CD4-positive, alpha-beta T cell treated with Interferon alpha-2 for 1 hour (primary cell): Measurements from ENCODE around the gene MAP4K2.

Source experiments
- DNase-seq, 2 donors: peaks; one replicate each; pipeline ENCODE4 v3.0.0-alpha.2; 2020 to 2022

Gene MAP4K2

DNA sequence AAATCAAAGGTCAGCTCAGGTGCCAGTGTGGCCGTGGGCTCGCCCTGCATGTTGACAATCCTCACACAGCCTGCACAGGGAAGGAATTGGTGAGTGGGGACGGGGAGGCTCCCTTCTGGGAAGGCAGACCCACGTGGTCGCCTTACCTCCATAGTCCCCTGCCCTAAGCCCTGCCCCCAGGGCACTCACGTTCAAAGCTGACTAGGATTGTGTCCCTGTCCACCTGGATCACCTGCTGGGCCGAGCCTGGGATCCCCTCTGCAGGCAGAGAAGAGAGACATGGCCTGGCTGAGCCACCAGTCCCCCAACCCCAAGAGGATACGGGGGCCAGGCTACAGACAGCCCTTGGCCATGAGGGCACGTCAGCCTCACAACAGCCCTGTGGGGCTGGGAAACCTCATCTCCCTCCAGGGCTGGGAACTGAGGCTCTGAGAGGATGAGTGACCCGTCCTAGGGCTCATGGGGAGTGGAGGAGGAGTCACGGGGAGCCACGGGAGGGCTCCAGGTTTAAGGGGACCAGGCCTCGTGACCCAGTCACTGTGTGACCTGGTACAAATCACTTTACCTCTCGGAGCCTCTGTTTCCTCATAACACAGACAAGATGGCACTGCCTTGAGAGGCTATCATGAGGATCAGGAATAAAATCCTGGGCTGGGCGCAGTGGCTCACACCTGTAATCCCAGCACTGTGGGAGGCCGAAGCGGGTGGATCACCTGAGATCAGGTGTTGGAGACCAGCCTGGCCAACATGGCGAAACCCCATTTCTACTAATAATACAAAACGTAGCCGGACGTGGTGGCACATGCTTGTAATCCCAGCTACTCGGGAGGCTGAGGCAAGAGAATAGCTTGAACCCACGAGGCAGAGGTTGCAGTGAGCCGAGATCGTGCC is 12.6 kb downstream of the MAP4K2 start:
- no peak for DNase-seq

DNA sequence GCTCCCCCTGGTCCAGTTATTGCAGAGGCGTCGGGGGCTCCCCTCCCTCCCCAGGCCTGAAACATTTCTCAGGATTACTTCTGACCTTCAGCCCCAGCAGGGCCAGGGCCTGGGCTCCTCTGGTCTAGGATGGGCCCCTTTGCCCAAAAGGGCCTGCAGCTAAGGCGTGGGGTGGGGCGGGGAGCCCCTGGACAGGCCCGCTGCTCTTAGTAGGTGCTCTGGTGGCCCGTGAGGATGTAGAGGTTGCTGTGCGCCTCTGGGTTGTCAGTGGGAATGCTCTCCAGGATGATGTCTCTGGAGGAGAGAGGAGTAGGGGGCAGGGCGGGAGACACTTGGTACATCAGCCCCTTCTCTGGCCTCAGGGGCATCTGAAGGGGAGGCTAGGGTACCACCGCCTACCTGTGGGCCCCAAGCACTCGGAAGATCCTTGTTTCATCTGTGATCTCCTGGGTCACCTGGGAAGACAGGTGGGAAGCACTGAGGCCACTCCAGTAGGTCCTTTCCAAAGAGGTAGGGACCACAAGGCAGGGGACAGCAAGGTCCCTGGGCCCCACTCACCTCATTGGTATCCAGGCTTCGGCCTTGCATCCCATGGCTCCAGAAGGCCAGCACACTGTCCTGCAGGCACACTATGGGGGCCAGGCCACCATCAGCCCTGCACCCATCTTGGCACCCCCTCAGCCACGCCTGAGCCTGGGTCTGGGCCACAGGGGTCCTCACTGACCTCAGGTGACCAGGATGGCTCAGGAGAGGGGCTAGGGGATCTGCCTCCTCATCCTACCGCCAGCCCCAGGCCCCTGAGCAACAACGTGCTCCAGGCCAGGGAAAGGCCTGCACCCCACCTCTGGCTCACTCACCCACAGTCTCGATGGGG is 13.4 kb downstream of the MAP4K2 start:
- DNase-seq = no peak

DNA sequence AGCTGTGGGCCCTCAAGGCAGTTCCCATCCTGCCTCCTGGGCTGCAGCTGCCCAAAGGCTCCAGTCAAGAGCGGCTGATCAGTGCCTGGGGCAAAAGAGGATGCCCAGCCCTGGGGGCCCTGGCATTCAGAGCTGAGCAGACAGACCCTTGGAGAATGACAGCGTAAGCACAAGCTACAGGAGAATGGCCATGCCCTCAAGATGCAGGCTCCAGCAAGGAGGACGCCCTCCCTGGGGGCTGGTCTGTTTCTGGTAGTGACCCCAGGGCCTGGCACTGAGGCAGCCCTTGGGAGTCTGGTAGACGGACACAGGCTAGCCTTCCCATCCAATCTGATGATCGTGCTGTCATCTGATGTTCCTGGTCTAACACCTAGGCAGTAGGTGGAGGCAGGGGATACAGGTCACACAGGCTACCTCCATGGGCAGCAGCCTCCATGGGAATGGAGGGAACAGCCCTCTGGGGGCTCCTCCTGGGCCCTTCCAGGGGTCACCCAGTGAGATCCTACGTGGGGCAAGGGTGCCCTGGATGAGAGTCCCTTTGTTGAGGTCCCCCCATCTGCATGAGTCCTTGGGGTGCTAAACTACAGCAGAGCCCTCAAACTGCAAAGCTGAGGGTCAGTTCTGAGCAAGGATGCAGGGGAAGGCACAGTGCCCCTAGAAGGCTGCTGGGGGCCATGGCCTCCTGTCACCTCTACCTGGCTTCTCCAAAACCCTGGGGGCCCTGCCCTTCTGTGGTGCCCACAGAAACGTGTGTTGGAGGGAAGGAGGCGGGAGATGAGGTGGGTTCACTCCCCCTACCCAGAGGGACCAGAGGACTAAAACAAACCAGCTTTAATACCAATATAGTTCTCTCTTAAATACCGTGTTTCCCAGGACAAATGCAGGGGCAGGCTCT is 14.4 kb downstream of the MAP4K2 start:
- DNase-seq = no peak

DNA sequence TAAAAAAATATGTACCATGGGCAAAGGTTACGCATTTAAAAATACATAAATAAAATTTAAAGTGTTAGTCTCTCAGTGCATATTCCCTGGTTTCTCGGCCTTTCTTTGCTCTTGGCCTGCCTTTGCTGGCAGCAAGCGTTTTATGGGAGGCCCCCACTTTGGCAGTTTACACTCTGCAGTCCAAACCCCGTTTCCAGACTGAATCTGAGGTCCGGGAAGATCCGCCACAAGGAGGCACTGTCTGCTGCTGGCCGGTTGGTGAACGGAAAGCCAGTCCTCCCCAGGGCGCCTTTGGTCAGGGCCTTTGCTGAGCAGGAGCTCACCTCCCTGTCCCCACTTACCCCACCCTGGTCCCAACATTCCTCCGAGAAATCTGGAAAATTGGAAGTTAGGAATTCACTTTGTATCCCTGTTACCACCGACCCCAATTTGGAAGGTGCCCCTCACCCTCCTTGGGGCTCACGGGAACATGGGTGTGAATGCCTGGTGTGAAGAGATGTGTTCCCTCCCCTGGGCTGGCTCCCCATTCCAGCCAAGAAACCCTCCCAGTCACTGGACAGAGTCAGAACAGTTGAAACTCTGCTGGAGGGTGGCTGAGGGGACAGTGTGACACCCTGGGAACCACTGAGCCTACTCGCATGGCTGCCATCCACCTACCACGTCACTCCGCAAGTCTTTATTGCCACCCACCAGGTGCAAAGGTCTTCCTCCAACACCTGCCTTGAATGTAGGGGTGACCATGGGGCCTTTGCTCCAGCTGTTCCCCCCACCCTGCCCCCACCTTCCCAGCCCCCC is 15.3 kb downstream of the MAP4K2 start:
- DNase-seq = peak; percentile 60 to 72

DNA sequence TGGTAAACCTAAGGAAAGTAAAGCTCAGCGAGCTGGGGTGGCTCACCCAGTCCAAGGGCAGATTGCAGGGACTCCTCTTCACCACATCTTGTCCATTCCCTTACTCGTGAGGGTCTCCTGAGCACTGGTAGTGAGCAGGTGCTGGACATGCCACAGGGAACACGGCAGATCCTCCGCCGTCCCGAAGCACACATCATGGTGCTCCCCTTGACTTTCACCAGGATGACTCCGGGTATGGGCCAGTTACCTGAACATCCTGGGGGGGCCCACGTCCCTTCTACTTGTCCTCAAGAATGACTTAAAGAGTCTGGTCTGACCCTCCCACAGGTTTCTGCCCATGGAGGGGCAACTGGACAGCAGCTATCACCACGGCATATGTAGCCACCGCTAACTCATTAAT is 16.7 kb downstream of the MAP4K2 start:
- DNase-seq = no peak

DNA sequence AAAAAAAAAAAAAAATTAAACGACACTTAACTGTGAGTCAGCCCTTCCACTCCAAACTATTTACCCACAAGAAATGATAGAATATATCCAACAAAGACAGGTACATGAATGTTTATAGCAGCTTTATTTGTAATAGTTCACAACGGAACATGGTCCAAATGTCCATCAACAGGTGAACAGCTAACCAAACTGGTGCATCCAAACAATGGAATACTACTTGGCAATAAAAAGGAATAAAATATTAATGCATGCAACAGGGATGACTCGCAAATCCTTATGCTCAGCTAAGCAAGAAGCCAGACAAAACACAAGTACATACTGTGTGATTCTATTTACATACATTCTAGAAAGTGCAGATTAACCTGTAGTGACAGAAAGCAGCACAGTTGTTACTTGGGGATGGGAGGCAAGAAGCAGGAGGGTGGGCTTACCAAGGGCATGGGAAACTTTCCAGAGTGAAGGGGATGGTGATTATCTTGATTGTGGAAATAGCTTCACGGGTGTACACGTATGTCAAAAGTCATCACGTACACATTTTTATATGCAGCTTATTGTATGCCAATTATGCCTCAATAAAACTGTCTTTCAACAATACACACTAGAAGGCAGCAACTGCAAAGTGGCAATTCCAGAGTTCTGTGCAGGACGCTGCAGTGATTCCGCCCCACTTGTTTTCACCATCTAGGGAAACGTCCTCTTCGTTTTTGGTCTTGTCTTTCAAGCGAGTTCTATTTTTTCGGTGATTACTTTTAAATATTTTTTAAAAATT is 18.0 kb downstream of the MAP4K2 start:
- DNase-seq = no peak

DNA sequence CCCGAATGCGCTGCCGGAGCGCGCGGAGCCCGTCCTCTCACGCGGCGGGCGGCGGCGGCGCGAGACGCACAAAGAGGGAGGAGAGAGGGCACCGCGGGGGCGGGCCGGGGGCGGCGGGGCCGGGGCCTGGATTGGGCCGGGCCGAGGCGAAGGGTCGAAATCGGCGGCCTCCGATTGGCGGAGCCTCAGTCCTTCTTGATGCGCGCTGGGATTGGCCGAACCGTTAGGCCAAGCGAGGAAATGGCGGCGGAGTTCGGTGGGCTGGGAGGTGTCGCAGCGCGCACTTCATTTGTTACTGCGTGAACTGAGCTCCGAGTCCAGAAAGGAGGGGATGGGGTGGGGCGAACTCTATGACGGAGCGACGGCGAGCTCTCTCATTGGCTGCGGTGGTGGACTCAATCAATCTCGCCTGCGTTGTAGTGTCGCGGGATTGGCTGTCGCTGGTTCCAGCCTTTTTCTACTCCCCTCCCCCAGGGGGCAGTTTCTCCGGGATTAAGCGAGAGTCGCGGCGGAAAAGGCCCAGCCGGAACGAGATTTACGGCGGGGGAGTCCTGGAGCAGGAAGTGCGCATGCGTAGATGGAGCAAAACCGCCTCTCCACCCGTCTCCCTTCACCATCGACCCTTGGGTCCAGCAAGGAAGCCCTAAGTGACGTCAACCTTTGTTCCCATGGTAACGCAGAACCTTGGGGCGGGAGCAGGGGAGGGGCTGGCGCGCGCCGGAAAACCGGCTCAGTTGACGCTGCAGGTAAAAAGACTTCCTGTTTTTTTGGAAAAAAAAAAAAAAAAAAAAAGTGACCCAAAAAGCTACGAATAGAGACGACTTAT is 24.3 kb downstream of the MAP4K2 start, which contains the start of gene SF1:
Gene SF1, minus strand, starts transcription at position 70 of the 826 bp plus-strand sequence. CDS start 150 bp downstream, outside the sequence.
- DNase-seq = peak; percentile 100

DNA sequence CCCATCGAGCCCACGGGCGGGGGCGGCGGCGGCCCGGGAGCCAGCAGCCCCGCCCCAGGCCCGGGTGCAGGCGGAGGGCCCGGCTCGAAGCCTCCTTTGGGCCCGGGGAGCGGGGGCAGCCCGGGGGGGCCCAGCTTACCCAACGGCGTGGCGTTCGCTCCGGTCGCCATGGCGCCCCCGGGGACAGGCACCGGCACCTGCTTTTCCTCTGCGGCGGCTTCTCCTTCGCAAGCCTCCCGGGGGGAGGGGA is 24.9 kb downstream of the MAP4K2 start:
- no peak for DNase-seq

DNA sequence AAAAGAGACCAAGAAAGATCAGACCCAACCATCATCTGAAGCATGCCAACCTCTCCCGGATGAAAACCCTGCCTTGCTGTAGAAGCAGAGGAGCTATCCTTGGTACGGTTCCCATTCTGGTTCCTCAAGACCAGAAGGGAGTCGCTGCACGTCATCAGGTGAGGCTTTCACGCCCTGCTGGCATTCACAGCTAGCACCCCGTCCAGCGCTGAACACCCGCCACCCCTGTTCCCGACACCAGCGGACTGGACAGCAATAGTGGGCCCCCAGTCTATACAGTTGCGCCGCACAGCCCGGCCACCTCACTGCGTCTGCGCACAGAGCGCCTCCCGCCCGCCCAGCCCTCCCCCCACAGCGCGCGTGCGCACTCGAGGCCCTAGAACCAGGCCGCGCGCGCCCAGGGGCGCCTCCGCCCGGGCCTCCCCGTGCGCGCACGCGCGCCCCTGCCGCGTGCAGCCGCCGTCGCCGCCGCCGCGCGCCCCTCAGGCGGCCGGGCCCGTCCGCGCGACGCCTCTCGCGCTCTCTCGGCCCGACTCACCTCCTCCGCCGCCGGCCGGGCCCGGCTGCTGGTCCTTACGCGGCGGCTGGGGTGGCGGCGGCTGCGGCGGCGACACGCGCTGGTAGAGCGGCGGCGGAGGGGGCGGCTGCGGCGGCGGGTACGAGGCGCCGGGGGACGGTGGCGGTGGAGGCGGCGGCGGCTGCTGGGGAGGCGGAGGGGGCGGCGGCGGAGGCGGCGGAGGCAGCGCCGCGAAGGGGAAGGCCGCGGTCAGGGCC is 25.4 kb downstream of the MAP4K2 start:
- DNase-seq = peak; percentile 81 to 86

DNA sequence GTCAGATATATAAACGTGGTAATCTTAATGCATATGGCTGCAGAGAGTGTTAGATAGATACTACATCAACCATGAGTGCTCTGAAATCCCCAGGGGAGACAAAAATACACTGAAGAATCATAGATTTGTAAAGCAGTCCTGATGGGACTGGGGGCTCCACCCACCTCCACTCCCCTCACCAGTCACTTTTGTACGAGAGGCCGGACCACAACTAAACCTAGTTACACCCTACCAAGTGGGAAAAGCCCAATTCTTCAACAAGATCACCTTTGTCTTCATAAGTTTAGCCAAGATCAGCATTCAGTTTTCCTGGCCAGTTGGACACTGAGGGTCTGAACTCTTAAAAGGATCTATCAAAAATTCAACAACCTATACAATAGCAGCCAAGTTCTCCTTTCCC is 26.1 kb downstream of the MAP4K2 start:
- DNase-seq = no peak

DNA sequence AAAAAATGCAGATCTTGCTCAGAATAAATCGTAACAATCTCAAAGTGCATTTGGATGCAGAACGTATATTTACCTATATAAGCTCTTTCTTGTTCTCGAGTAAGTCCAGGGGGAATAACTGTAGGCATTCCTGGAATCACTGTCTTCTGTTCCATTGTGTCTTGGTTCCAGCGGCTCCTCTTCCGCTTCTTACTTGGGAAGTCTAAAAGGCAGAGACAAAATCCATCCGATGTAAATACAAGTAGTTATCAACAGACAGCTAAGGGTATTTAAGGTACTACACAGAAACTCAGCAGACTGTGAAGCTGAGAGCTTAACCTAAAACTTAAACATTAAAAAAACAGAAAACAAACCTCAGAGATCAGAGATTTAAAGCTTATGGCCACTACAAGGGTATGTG is 26.6 kb downstream of the MAP4K2 start:
- no peak for DNase-seq

DNA sequence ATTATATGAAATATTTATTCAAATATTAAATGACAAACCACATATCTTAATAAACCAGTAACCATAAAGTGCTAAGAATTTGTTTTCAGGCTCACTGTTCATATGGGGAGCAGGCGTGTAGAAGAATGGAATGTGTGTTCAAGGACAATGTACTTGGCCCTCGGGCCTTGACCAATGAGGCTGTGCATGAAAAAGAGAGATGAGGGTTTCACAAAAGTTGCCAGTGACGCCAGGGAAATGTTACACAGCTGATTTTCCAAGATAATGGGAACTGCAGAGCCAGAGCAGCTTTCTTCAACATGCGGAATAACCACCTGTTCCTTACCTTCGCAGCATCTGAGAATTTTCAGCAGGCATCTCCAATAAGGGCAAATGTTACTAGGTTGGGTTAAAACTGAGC is 28.9 kb downstream of the MAP4K2 start:
- DNase-seq = no peak

DNA sequence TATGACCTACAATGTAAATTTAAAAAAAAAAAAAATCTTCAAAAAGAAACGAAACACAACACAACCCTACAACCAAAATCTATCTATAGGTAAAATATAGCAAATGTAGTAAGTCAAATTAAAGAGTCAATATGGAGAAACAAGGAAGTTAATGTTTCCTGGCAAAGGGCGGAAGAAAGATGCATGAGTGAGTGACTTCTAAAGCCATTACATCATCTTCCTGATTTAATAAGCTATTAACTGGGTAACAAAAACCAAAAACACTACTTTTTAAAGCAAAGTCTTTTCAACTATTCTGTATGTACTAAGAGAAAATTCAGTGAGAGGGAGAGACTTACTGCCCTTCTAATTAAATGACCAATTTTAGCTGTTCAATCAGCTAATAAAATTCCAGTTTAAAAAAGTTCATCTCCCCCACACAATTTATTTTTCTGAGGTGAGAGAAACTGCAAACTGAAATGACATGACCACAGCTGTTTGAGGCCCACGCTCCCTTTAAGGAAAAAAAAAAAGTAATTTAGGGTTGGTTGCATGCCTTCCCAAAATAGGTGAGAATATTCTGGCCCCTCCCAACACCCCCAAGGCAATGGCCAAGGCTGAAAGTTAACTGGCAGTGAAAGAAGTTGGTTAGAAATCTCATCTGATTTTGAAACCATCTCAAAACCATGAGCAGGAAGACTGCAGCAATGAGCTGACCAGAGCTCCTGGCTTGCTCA is 30.6 kb downstream of the MAP4K2 start:
- peak in 1 of 2 donors; percentile 34 for DNase-seq

DNA sequence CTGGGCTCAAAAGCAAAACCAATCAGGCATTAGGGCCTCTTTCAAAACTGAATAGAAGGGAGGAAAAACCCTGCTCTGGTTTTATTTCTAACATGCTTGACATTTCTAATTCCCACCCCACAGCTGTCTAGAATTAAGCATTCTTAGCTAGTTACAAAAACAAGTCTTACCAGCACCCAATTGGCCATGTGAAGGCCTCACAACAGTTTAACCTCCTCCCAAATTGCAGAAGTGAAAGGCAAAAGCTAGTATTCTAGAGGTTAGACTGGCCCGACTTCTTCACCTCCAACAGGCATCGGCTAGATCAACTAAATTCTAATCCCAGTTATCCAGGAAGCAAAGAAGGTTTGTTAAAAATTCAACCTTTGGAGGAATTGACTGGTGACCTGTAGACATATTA is 31.2 kb downstream of the MAP4K2 start:
- peak in 1 of 2 donors; percentile 29 for DNase-seq

DNA sequence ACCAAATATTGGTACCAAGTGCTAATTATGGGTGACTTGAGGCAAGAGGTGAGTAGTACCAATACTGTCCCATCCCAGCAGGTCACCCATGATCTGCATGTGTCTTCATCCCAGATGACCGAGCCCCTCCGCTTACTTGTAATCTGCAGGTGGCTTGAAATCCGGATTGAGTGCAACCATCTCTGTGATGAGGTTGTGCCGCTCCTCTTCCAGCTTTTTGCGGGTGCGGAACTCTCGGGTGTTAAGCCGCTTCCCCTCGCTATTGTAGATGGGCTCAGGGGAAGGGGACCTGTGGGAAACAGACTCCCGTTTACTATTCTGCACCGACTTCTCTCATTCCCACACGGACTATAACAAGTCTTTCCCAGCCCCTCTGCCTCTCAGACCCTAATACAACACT is 32.9 kb downstream of the MAP4K2 start:
- no peak for DNase-seq

DNA sequence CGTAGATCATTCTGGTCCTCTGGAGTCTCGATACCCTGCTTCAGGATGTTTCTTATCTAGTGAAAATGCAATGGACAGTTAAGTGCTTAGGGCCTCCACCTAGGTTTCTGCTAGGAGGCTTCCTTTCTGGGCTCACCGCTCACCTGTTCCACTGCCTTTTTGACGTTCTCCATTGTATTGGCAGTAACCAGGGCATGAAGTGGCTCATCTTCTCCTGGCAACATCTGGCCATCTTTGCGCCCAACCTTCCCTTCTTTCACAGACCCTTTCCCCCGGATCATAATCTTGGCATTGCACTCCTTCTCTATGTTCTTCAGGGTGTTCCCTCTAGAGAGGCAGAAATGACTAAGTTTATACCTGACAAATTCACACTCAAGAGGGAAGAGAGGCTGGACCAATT is 33.7 kb downstream of the MAP4K2 start:
- no peak for DNase-seq

DNA sequence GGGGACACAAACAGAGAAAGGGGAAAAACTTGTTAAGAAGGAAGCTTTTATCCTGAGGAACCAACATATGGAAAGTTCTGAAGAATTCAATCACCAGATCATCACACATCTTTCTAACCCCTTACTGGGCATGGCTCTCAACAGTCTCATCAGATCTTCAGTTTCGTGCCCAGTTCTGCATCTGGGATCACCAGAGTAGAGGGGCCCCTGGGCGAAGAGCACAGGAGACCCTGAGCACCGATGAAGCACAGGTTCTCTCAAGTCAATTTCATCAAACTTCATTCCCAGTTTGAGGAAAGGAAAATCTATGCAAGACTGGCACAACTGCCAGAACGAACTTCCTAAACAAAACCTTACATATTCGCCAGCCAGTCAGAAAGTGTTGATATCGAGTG is 34.7 kb downstream of the MAP4K2 start:
- no peak for DNase-seq

DNA sequence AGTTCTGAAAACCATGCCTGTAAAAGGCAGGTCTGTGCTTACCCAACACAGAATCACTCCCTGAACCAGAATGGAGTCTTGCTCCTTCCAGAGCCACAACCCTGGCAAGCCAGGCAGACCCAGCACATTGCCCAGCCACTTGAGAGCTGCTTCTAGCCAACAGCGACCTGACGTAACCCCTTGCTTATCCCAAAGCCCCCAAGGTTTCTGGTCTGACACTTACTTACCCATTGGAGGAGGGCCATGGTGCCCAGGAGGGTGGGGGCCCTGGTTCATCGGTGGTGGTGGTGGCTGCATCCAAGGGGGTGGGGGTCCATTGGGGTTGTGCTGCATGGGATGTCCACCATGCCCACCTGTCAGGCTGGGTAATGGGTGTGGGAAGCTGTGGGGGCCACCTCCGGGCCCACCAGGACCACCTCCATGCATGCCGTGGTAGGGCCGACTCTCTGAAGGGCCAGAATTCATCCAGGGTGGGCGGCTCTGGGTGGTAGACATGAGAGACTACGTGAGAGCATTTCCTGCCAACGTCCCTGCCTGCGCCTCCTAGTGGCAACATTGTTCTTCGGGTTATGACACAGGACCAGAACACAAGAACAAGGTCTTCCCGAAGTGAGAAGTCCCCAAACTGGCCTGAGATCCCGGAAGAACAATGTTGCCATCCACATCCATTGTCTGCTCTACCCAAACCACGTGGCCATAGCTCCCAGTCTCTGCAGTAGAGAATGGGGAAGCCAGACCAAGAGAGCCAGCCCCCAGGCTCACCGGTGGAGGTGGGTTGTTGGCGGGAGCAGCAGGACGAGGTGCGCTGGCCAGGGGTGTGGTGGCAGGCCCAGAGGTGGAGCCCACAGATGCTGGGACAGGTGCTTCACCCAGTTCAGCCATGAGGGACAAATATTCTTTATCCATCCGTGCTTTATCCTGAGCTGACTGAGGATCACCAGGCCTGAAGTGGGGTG is 35.4 kb downstream of the MAP4K2 start:
- DNase-seq = peak; percentile 74 to 85
